GM12873 (cell line): ENCODE measurements around the gene LHFPL3.
A peak's percentile ranks its signal among the peaks of the same experiment; 100 is the strongest.

Experiments
- TF ChIP-seq, protein P1 (sequence below): IDR thresholded peaks from 2 replicates; pipeline ENCODE4 v1.5.1; 2012; ENCODE audit warnings: low read depth, mild to moderate bottlenecking, moderate library complexity, low read length, control low read depth; ENCODE audit not compliant: insufficient read depth; ENCODE audit errors: missing control alignments

The LHFPL3 gene

DNA sequence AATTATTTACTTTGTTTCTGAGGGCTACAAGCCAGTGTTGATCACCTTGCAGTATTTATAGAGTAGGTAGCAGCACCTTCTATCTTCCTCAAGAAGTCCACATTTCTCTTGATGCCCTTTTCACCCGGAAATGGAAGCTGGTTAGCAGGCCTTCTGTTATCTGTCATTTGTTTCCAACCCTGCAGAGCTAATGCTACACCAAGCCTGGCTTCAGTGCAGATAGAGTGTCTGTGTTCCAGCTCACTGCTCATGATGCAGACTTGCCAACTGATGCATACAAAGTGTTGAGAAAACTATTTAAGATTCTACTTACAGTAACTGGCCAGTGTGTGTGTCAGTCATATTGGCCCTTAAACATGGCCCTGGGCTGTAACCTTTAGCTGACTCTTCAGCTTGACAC is 301.0 kb downstream of the LHFPL3 start:
- TF ChIP-seq, protein P1, sequence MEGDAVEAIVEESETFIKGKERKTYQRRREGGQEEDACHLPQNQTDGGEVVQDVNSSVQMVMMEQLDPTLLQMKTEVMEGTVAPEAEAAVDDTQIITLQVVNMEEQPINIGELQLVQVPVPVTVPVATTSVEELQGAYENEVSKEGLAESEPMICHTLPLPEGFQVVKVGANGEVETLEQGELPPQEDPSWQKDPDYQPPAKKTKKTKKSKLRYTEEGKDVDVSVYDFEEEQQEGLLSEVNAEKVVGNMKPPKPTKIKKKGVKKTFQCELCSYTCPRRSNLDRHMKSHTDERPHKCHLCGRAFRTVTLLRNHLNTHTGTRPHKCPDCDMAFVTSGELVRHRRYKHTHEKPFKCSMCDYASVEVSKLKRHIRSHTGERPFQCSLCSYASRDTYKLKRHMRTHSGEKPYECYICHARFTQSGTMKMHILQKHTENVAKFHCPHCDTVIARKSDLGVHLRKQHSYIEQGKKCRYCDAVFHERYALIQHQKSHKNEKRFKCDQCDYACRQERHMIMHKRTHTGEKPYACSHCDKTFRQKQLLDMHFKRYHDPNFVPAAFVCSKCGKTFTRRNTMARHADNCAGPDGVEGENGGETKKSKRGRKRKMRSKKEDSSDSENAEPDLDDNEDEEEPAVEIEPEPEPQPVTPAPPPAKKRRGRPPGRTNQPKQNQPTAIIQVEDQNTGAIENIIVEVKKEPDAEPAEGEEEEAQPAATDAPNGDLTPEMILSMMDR: no peak

DNA sequence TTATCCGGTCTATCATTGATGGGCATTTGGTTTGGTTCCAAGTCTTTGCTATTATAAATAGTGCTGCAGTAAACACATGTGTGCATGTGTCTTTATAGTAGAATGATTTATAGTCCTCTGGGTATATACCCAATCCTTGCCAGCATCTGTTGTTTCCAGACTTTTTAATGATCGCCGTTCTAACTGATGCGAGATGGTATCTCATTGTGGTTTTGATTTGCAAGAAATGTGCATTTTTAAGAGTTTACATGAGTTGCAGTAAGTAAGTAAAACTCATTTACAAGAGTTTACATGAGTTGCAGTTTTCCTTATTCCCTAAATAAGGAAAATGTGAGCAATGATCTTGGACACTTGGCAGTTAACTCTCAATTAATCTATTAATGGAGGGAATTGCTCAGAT is 312.1 kb downstream of the LHFPL3 start:
- TF ChIP-seq, protein P1: no peak

DNA sequence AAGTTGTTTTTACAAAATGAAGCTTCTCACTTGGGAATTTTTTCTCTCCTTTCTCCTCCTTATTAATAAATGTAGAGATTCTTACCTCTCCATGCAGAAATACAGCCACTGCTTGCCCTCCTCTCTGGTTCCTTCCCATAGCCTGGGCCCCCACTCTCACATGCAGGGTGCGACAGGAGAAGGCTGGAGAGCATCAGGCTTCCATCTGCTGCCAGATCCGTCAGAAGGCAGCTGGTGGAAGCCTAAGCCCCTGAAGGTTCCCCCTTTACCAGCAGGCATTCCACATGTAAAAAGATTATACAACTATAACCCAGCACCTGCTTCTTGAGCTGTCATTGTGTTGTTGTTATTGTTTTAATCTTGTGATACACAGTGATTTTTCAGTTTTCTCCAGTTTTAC is 314.2 kb downstream of the LHFPL3 start:
- TF ChIP-seq, protein P1: no peak

DNA sequence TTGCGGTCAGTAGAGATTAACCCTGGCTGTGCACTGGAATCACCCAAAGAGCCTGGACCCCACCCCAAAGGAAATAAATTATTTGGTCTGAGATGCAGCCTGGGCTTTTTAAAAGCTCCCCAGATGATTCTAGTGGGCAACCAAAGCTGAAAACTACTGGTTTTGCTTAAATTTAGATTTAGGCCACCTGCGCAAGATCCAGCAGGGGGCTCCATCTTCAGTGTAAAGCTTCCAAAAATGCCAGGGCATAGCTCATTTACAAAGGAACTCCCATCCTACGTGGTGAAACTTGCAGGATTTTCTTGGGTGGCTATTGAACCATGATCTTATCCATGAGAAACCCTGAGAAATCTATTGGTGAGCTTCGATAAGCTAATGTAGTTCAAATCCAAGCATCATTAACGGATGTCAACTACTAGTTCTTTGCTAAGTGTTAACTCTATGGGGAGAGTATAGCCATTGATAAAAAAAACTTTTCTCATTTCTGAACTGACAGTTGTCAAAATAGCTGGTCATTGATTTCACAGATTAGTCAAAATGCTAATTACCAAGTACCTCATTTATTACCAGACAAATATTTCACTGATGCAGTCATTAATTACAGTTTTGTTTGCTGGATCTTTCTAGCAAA is 315.3 kb downstream of the LHFPL3 start:
- TF ChIP-seq, protein P1: peak; percentile 61

DNA sequence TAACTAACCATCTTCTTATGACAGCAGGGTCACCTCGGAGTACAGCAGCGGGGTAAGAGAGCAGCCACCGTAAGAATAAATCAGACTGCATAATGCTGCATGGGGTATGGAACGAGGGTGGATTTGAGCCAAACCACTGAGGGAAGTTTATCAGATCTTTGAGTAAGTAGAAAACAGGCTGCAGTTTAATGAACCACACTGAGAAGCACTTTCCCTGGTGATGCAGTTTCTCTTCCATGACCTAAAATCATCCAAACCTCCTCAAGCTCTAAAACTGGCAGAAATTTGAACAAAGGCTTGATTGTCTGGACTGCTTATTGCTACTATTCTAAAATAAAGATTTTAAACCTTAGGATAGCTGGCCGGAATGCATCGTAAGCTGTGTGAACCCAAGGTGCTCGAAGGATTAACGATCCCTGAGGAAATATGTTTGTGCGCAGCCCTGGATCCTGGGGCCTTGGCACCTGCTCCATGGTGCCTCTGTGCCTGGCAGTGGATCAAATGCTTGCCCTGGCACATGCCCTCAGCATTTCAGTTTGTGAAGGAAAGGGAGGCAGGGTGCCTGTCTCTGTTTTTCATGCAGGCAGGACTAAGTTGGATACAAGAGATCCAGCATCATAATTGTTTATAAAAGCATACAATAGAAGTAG is 322.7 kb downstream of the LHFPL3 start:
- TF ChIP-seq, protein P1: no peak

DNA sequence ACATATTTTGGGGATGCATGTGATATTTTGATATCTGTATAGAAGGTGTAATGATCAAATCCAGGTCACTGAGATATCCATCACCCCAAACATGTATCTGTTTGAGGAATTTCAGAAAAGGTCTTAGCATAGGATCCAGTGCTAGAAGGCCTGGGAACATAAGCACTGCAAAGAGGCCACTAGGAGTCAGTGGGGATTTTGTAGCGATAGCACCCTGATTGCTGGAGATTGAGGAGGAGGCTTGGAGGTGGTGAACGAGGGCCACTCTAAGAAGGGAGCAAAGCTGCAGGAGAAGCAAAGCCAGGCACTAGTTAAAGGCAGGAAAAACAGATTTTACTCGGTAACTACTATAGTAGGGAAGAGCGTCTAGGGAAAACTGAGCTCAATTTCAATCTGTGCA is 324.0 kb downstream of the LHFPL3 start:
- TF ChIP-seq, protein P1: no peak

DNA sequence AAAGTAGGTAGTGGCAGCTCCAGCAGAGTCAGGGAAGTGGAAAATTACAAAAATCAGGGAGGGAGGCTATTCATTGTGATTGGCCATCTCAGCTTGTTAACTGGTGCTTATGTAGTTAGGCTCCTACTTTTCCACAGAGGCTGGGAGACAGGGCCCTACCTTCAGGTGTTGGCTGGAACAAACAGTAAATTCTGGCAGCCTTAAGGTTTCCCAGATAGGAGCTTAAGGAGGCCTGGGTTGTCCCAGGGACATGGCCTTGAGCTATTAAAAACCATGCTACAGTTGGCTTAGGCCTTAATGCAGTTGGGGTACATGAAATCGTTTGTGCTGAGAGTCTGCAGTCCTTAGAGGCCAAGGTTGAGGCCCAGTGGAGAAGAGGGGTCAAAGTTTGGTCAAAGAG is 324.5 kb downstream of the LHFPL3 start:
- TF ChIP-seq, protein P1: no peak
